ENCODE results near the gene KITLG. TPM values are rescaled to one million over a fixed set of nuclear protein-coding genes. Genes with fewer than 3 reads are reported as not detected.
"Not testable (repeated sequence)": the region's sequence is repeated elsewhere in the genome, so short reads cannot be mapped to it uniquely, and the experiment has no call there.

Gene KITLG
- total RNA-seq, 2 donors from 2014 or later: not detected

- DNase-seq (ENCODE audit: low spot score in 2 of 2): no peak
- Mint-ChIP-seq H3K9me3 (peaks cover 0 to 3% of the 10 kb centered on the region in 2 donors), H3K27ac (no peak overlapping the region), H3K36me3 (no peaks in the 10 kb centered on the region)
- no peak for ATAC-seq
These were observed 24.0 kb downstream of the KITLG start for GRCh38 chr12:88556213-88556774.

GRCh38 chr12:88553941-88554658 lies 26.2 kb downstream of the KITLG start:
- ATAC-seq: no peak
- no peaks in the 10 kb centered on the region for H3K36me3 Mint-ChIP-seq
- no peak overlapping the region for H3K27ac Mint-ChIP-seq
- peaks cover 0 to 7% of the 10 kb centered on the region in 2 donors for H3K9me3 Mint-ChIP-seq
- no peak for DNase-seq (ENCODE audit: low spot score in 2 of 2)

DNA sequence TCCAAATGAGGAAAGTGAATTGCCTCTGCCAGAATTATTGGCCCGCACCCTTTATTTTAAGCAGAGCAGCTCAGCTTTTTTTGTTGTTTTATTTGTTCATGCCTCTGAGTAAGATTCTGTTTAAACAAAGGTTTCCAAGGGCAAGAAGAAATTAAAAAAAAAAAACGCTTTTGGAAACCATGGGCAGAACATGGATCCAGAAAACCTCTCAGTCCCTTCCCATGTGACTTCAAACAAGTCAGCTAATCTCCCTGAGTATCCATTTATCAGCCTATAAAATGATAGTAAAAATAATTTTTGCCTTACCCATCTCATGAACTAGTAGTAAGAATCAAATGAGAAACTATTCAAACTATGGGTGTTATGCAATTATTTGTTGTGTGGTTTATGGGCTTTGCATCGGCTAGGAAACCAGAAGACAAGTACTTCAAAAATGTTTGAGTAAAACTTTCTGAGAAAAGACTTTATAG lies 27.6 kb downstream of the KITLG start:
- H3K36me3 Mint-ChIP-seq: no peaks in the 10 kb centered on the region
- H3K27ac Mint-ChIP-seq: no peak overlapping the region
- peaks cover 0 to 7% of the 10 kb centered on the region in 2 donors for H3K9me3 Mint-ChIP-seq
- ATAC-seq (no peak), DNase-seq (ENCODE audit: low spot score in 2 of 2) (no peak)

GRCh38 chr12:88549929-88550328 lies 30.3 kb downstream of the KITLG start:
- Mint-ChIP-seq H3K27ac (no peak overlapping the region), H3K9me3 (peaks cover 0 to 7% of the 10 kb centered on the region in 2 donors), H3K36me3 (no peaks in the 10 kb centered on the region)
- DNase-seq (ENCODE audit: low spot score in 2 of 2) (no peak), ATAC-seq (no peak)

DNA sequence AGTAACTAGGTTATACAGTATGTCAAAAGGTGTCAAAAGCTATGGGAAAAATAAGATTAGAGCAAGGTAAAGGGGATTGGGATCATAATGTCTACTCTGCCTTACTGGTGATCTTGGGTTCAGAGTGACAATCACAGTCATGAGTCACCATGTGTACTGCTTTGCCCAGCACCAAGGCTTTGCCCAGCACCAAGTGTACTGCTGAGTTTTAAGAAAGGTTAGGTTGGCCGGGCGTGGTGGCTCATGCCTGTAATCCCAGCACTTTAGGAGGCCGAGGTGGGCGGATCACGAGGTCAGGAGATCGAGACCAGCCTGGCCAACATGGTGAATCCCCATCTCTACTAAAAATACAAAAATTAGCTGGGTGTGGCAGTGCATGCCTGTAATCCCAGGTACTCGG lies 32.3 kb downstream of the KITLG start:
- ATAC-seq; H3K27ac Mint-ChIP-seq; H3K36me3 Mint-ChIP-seq; DNase-seq (ENCODE audit: low spot score in 2 of 2): not testable (repeated sequence)
- peaks cover 5 to 11% of the 10 kb centered on the region in 2 donors for H3K9me3 Mint-ChIP-seq

DNA sequence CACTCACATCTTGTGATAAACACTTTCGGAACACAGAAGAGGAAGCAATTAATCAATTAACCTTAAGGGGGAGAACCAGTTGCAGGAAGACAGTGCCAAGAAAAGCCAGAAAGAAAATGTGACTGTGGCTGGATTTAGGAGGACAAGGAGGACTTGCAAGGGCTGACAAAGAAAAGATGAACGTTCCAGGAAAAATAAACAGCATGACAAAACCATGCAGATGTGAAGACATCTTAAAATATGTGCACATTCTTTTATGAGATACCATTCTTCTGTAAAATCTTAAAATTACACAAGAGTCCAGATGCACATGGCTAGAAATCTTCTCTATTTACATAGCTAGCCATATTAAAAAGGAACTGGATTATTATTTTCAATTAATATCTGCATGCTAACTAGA lies 33.4 kb downstream of the KITLG start:
- no peaks in the 10 kb centered on the region for H3K36me3 Mint-ChIP-seq
- DNase-seq (ENCODE audit: low spot score in 2 of 2) (no peak), ATAC-seq (no peak)
- H3K9me3 Mint-ChIP-seq: peaks cover 5 to 11% of the 10 kb centered on the region in 2 donors
- H3K27ac Mint-ChIP-seq: no peak overlapping the region

GRCh38 chr12:88546226-88546625 lies 34.0 kb downstream of the KITLG start:
- Mint-ChIP-seq H3K27ac (no peak overlapping the region), H3K9me3 (peaks cover 5 to 8% of the 10 kb centered on the region in 2 donors), H3K36me3 (no peaks in the 10 kb centered on the region)
- ATAC-seq: no peak
- no peak for DNase-seq (ENCODE audit: low spot score in 2 of 2)

DNA sequence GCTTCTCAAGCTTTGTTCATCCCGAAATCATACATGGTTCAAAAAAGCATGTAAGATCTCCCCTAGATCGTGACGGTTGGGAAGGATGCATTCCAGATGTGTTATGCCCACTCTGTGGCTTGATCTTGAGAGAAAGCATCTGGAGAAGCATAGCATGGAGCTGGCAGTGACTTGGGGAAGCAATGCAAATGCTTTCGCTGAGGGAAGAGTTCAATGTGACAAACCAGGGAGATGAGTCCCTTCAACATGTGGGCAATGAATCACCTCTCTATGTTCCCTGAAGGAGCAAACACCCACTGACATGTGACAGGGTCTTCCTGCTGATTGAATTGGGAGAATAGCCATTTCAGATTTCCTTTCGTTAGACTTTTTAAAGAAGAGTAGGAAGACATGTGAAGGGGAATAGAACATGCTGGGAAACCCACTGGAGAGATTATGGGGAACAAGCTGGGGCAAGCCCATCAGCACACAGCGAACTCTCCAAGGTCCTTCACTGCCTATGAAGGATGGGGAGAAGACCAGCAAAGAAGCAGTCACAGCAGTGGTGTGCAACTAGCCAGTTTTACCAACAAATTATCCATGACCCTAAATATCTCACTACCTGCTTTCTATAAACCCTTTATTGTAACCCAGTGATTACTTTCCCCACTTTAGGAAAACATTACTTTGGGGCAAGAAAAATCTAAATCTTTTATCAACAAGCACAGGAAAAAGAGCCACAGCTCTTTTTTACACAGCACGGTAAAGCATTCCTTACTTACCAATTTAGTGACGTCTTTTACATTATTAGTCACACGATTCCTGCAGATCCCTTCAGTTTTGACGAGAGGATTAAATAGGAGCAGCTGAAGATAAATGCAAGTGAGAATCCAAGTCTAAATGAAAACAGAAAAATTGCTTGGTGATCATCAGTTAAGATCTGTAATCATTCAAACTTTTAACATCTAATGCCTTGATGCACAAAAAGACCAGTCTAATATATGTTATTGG lies 35.0 kb downstream of the KITLG start:
- ATAC-seq (no peak), DNase-seq (ENCODE audit: low spot score in 2 of 2) (no peak)
- H3K9me3 Mint-ChIP-seq: peaks cover 5 to 8% of the 10 kb centered on the region in 2 donors
- H3K36me3 Mint-ChIP-seq: no peaks in the 10 kb centered on the region
- H3K27ac Mint-ChIP-seq: no peak overlapping the region

DNA sequence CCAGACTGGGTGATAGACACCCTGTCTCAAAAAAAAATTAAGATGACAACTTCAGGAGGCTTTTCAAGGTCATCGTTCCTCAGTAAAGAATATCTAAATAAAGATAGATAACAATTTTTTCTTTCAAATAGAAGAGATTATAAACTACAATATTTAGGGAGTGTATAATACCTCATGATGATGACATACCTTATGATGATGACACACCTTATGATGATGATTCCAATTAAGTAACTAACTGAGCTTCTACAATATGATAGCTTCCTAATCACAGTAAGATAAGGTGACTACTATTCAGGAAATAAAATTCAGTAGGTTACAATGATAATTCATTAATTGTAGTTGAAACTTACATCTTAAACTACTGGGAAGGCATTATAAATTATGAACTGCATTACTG lies 40.4 kb downstream of the KITLG start:
- ATAC-seq (no peak), DNase-seq (ENCODE audit: low spot score in 2 of 2) (no peak)
- Mint-ChIP-seq H3K36me3 (no peaks in the 10 kb centered on the region), H3K9me3 (peaks cover 4 to 5% of the 10 kb centered on the region in 2 donors), H3K27ac (no peak overlapping the region)

DNA sequence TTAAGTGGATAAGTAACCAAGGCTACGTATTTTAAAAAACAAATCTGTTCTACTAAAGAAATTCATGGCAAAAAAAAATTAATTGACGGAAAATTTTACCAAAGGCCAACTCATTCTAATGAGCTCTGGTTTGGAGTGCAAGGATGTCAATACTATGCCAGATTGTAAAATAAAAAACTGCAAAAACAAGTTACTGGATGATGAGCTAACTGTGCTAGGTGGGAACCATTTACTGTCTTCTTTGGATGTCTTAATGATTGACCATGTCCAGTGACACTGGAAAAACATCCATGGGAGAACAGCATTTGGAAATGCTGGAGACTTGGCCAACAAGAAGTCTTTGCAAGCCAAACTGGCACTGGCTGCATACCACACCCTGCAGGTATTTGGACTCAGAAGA lies 41.6 kb downstream of the KITLG start:
- Mint-ChIP-seq H3K36me3 (no peaks in the 10 kb centered on the region), H3K27ac (no peak overlapping the region), H3K9me3 (peaks cover 4% of the 10 kb centered on the region in 2 donors)
- DNase-seq (ENCODE audit: low spot score in 2 of 2) (no peak), ATAC-seq (no peak)

DNA sequence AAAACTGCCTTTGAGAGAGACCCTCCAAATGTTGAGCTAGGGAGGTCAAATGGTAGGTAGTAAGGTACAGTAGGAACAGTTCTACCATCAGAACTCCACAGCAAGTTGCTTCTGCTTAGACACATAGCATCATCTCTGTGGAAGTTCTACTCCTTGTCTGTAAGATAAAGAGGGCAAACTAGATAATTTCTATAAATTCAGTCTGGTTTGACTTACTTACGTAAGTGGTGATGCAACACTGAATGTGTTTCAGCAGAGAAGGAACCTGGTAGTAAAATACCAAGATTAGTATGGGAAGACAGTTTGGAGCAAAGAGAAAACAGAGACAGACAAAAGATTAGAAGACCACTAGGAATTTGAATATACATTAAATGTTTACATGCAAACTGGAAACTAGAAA lies 42.0 kb downstream of the KITLG start:
- Mint-ChIP-seq H3K9me3 (no peaks in the 10 kb centered on the region), H3K36me3 (no peaks in the 10 kb centered on the region), H3K27ac (no peak overlapping the region)
- ATAC-seq (no peak), DNase-seq (ENCODE audit: low spot score in 2 of 2) (no peak)

GRCh38 chr12:88530868-88531267 lies 49.4 kb downstream of the KITLG start:
- ATAC-seq (no peak), DNase-seq (ENCODE audit: low spot score in 2 of 2) (no peak)
- Mint-ChIP-seq H3K9me3 (peaks cover 0 to under 1% of the 10 kb centered on the region in 2 donors), H3K36me3 (no peaks in the 10 kb centered on the region), H3K27ac (no peak overlapping the region)

- no peak for ATAC-seq
- Mint-ChIP-seq H3K27ac (no peak overlapping the region), H3K36me3 (no peaks in the 10 kb centered on the region), H3K9me3 (peaks cover 0 to 4% of the 10 kb centered on the region in 2 donors)
- DNase-seq (ENCODE audit: low spot score in 2 of 2): no peak
These were observed 50.5 kb downstream of the KITLG start for GRCh38 chr12:88529531-88530488.

DNA sequence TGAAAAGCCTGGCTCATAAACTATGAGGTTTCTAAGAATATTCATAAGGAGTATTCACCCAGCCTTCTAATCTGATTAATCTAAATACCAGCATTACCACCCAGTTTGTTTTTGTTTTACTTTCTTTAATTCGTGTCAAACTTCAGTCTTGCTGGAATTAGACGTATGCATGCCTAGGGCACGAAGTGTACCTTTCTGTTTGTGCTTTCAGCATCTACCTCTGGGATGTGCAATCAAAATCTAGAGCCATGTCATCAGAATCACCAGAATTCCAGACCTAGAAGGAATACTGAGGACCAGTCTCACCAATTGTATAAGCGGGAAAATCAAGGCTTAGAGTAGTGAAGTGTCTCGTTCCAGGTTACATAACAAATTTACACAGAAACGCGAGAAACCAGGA lies 57.3 kb downstream of the KITLG start:
- Mint-ChIP-seq H3K27ac (no peak overlapping the region), H3K36me3 (no peaks in the 10 kb centered on the region), H3K9me3 (peaks cover 0 to 4% of the 10 kb centered on the region in 2 donors)
- no peak for ATAC-seq
- no peak for DNase-seq (ENCODE audit: low spot score in 2 of 2)

- no peaks in the 10 kb centered on the region for H3K9me3 Mint-ChIP-seq
- H3K36me3 Mint-ChIP-seq: no peaks in the 10 kb centered on the region
- DNase-seq (ENCODE audit: low spot score in 2 of 2) (no peak), ATAC-seq (no peak)
- no peak overlapping the region for H3K27ac Mint-ChIP-seq
These were observed 59.8 kb downstream of the KITLG start for GRCh38 chr12:88520436-88520820.

GRCh38 chr12:88519802-88520435 lies 60.4 kb downstream of the KITLG start:
- no peak for ATAC-seq
- Mint-ChIP-seq H3K9me3 (no peaks in the 10 kb centered on the region), H3K36me3 (no peaks in the 10 kb centered on the region), H3K27ac (no peak overlapping the region)
- no peak for DNase-seq (ENCODE audit: low spot score in 2 of 2)

Data from activated naive CD4-positive, alpha-beta T cell treated with anti-CD3 and anti-CD28 coated beads, Interleukin-2, amount 50 U/mL, for 72 hours (primary cell).